Measurements from ENCODE around the gene RHBDF1. TPM values are rescaled to one million over a fixed set of nuclear protein-coding genes. Genes with fewer than 3 reads are reported as not detected.
A peak's percentile ranks its signal among the peaks of the same experiment; 100 is the strongest.

The RHBDF1 gene
- total and polyA plus RNA-seq, 2 experiments from 2014 or later: 41.5 to 73.6 TPM

DNA sequence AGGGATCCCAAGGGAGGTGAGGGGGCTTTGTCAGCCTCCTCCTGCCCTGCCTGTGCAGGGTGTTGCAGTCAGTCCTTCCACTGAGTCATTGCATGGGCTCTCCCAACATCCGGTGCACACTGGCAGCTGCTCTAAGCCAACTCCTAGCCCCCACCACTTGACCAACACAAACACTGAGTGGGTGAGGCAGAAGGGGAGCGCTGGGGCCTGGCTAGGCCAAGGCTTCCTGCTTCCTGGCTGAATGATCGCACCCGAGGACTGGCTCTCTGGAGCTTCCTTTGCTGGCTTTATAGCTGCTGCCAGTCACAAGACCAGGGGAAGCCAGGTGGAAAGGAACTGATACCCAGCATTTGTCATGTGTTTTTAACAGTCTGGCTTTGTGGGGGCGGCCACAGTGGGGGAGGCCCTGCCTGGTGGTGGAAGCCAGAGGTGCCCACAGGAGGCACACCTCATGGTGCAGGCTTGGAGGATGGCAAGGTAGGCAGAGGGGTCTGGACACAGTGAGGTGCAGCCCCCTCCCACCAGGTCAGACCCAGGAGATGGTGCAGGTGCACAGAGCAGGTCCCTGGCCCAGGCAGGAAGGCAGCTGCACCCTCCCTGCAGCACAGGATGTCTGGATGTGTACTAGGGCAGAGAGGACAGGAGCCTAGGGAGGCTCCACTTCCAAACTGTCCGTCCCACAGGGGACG, 12.4 kb upstream of the RHBDF1 start:
- H3K4me2 ChIP-seq: no peak overlapping the region

DNA sequence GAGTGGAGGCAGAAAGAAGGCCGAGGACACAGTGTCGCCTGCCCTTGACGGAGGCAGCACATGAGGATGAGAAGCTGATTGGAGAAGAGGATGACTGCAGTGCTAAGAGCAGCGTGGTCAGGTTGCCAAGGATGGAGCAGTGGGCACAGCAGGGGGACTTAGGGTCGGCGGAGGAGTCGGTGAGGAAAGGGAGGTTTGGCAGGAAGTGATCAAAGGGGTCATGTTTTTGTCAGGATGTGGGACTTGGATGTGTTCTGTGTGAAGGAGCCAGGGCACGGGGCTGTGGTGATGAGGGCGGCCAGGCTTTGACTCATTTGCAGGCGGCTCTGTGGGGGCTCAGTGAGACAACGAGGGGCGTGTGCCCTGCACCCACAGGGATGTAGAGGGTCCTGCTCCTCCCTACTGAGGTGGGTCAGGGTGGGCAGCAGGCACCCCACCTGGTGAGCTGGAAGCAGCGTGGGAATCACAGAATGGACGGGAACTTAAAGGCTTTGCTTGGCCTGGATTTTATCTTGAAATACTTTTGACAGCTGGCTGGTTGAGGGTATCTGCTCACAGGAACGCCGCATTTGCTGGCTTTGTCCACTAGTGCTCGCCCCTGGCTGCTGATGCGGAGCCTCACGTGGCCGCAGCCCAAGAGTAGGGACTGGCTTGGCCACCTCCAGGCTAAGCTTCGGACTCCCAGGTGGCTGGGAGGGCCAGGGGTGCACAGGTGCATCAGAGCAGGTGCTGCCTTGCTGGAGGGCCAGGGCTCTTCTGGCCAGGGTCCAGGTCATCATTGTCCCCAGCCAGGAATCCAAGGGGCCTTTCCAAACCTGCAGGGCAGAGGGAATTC, 11.6 kb upstream of the RHBDF1 start:
- no peak for DNase-seq (ENCODE audit: low spot score)
- Histone ChIP-seq H4K20me1 (ENCODE audit: insufficient read depth, poor library complexity, severe bottlenecking) (no peaks in the 10 kb centered on the region), H3K4me3 (no peak overlapping the region), H3K9me3 (ENCODE audit: low read depth) (no peaks in the 10 kb centered on the region), H3K4me2 (no peak overlapping the region), H3K79me2 (peaks cover 2% of the 10 kb centered on the region), H3K9me2 (replicated peaks; ENCODE audit: insufficient read depth) (no peaks in the 10 kb centered on the region), H3K27ac (no peak overlapping the region), H3K4me1 (ENCODE audit: insufficient read depth) (peaks cover 1% of the 10 kb centered on the region), H3K27me3 (no peaks in the 10 kb centered on the region), H2AFZ (no peak overlapping the region), H3K36me3 (replicated peaks; ENCODE audit: insufficient read depth, low read depth) (no peaks in the 10 kb centered on the region)
- TF ChIP-seq EZH2phosphoT487 (IDR thresholded peaks at IDR 0.05; ENCODE audit: low read depth, severe bottlenecking, unreplicated experiment): no peak
- no peak for TF ChIP-seq EZH2 (IDR thresholded peaks at IDR 0.05; ENCODE audit: borderline replicate concordance)
- TF ChIP-seq, protein P1, sequence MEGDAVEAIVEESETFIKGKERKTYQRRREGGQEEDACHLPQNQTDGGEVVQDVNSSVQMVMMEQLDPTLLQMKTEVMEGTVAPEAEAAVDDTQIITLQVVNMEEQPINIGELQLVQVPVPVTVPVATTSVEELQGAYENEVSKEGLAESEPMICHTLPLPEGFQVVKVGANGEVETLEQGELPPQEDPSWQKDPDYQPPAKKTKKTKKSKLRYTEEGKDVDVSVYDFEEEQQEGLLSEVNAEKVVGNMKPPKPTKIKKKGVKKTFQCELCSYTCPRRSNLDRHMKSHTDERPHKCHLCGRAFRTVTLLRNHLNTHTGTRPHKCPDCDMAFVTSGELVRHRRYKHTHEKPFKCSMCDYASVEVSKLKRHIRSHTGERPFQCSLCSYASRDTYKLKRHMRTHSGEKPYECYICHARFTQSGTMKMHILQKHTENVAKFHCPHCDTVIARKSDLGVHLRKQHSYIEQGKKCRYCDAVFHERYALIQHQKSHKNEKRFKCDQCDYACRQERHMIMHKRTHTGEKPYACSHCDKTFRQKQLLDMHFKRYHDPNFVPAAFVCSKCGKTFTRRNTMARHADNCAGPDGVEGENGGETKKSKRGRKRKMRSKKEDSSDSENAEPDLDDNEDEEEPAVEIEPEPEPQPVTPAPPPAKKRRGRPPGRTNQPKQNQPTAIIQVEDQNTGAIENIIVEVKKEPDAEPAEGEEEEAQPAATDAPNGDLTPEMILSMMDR (IDR thresholded peaks at IDR 0.05; ENCODE audit: poor library complexity): no peak
- WGBS (ENCODE audit: low lambda C conversion rate, missing lambda C conversion rate): 78% methylated on average over 21 of the region's 21 CpGs

More for the DNA sequence above, 12.4 kb upstream of the RHBDF1 start:
- Histone ChIP-seq H2AFZ (no peak overlapping the region), H3K4me3 (no peak overlapping the region), H3K27me3 (no peaks in the 10 kb centered on the region), H3K27ac (peak overlapping the region; percentile 16), H3K9me2 (replicated peaks; ENCODE audit: insufficient read depth) (no peaks in the 10 kb centered on the region), H3K4me1 (ENCODE audit: insufficient read depth) (no peaks in the 10 kb centered on the region), H3K36me3 (replicated peaks; ENCODE audit: insufficient read depth, low read depth) (no peaks in the 10 kb centered on the region), H3K9me3 (ENCODE audit: low read depth) (no peaks in the 10 kb centered on the region), H4K20me1 (ENCODE audit: insufficient read depth, poor library complexity, severe bottlenecking) (no peaks in the 10 kb centered on the region), H3K79me2 (no peaks in the 10 kb centered on the region)
- TF ChIP-seq, protein P1 (IDR thresholded peaks at IDR 0.05; ENCODE audit: poor library complexity): no peak
- TF ChIP-seq EZH2phosphoT487 (IDR thresholded peaks at IDR 0.05; ENCODE audit: low read depth, severe bottlenecking, unreplicated experiment) (no peak), EZH2 (IDR thresholded peaks at IDR 0.05; ENCODE audit: borderline replicate concordance) (no peak)
- DNase-seq (ENCODE audit: low spot score): no peak
- 83% methylated on average over 7 of the region's 7 CpGs for WGBS (ENCODE audit: low lambda C conversion rate, missing lambda C conversion rate)

DNA sequence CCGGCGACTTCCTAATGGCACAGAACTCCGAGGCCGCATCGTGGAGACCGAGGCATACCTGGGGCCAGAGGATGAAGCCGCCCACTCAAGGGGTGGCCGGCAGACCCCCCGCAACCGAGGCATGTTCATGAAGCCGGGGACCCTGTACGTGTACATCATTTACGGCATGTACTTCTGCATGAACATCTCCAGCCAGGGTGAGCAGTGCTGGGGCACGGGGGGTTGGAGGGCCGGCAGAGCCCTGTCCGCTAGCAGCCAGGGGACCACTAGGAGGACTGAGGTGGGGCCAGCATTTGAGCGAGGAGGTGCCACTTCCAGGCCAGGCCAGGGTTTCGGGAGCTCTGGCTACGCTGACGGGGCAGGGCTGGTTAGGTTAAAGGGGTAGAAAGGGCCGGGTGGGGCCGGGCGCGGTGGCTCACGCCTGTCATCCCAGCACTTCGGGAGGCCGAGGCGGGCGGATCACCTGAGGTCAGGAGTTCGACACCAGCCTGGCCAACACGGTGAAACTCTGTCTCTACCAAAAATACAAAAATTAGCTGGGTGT, 10.7 kb upstream of the RHBDF1 start:
- no peaks in the 10 kb centered on the region for H3K27me3 ChIP-seq
- H3K27ac ChIP-seq: no peak overlapping the region
- no peaks in the 10 kb centered on the region for H3K9me3 ChIP-seq (ENCODE audit: low read depth)
- 96% methylated on average over 31 of the region's 31 CpGs for WGBS (ENCODE audit: low lambda C conversion rate, missing lambda C conversion rate)
- H2AFZ ChIP-seq: no peak overlapping the region
- H3K4me1 ChIP-seq (ENCODE audit: insufficient read depth): peaks cover 6% of the 10 kb centered on the region
- no peaks in the 10 kb centered on the region for H3K36me3 ChIP-seq (replicated peaks; ENCODE audit: insufficient read depth, low read depth)
- H3K9me2 ChIP-seq (replicated peaks; ENCODE audit: insufficient read depth): no peaks in the 10 kb centered on the region
- DNase-seq (ENCODE audit: low spot score): no peak
- TF ChIP-seq, protein P1 (IDR thresholded peaks at IDR 0.05; ENCODE audit: poor library complexity): no peak
- TF ChIP-seq EZH2phosphoT487 (IDR thresholded peaks at IDR 0.05; ENCODE audit: low read depth, severe bottlenecking, unreplicated experiment) (no peak), EZH2 (IDR thresholded peaks at IDR 0.05; ENCODE audit: borderline replicate concordance) (no peak)
- no peak overlapping the region for H3K4me3 ChIP-seq
- no peaks in the 10 kb centered on the region for H4K20me1 ChIP-seq (ENCODE audit: insufficient read depth, poor library complexity, severe bottlenecking)
- peaks cover 7% of the 10 kb centered on the region for H3K79me2 ChIP-seq
- no peak overlapping the region for H3K4me2 ChIP-seq

All from hepatocyte (in vitro differentiated cells).